GM19438 (cell line): ENCODE measurements around the gene NRDE2.
"Not testable (repeated sequence)": the region's sequence is repeated elsewhere in the genome, so short reads cannot be mapped to it uniquely, and the experiment has no call there.

ENCODE experiments used
- ATAC-seq: cut with Tn5 transposase; IDR thresholded peaks from one replicate; pipeline ENCODE4 v1.9.1; 2021; ENCODE audit warnings: low read depth; ENCODE audit not compliant: unreplicated experiment

The NRDE2 gene

GRCh38 chr14:90275458-90275814, 56.3 kb downstream of the NRDE2 start:
- ATAC-seq = no peak

GRCh38 chr14:90274808-90275457, 56.8 kb downstream of the NRDE2 start:
- ATAC-seq = no peak

- no peak for ATAC-seq
These were observed 57.7 kb downstream of the NRDE2 start for GRCh38 chr14:90274019-90274418.

- ATAC-seq = no peak
These were observed 58.2 kb downstream of the NRDE2 start for GRCh38 chr14:90273532-90273931.

- ATAC-seq = no peak
These were observed 59.2 kb downstream of the NRDE2 start for GRCh38 chr14:90272523-90272922.

GRCh38 chr14:90268420-90268819, 63.3 kb downstream of the NRDE2 start:
- ATAC-seq = no peak

GRCh38 chr14:90266441-90267154, 65.1 kb downstream of the NRDE2 start:
- no peak for ATAC-seq

- ATAC-seq = peak; percentile 87
These were observed 67.8 kb downstream of the NRDE2 start for GRCh38 chr14:90263748-90264449.

GRCh38 chr14:90256354-90257131, 75.2 kb downstream of the NRDE2 start, which contains the start of gene PSMC1:
Gene PSMC1, plus strand, starts transcription at chr14:90256553. Its CDS starts 45 bp downstream, at chr14:90256598.
- ATAC-seq = peak; percentile 90

- no peak for ATAC-seq
These were observed 75.9 kb downstream of the NRDE2 start for GRCh38 chr14:90255871-90256270.

- no peak for ATAC-seq
These were observed 77.9 kb downstream of the NRDE2 start for GRCh38 chr14:90253826-90254225.

- no peak for ATAC-seq
These were observed 83.1 kb downstream of the NRDE2 start for GRCh38 chr14:90248594-90248993.

GRCh38 chr14:90247441-90247840, 84.3 kb downstream of the NRDE2 start:
- not testable (repeated sequence) for ATAC-seq

- ATAC-seq = no peak
These were observed 84.8 kb downstream of the NRDE2 start for GRCh38 chr14:90246936-90247335.

- ATAC-seq = no peak
These were observed 89.3 kb downstream of the NRDE2 start for GRCh38 chr14:90242444-90242843.

- ATAC-seq = no peak
These were observed 92.6 kb downstream of the NRDE2 start for GRCh38 chr14:90239139-90239538.

GRCh38 chr14:90235179-90235976, 96.4 kb downstream of the NRDE2 start:
- peak; percentile 89 for ATAC-seq

GRCh38 chr14:90229942-90230341, 101.8 kb downstream of the NRDE2 start:
- not testable (repeated sequence) for ATAC-seq

GRCh38 chr14:90228478-90228877, 103.3 kb downstream of the NRDE2 start:
- no peak for ATAC-seq
